Amniotic stem cell (primary cell): ENCODE data around the gene SMAD1.
"Not testable (repeated sequence)": the region's sequence is repeated elsewhere in the genome, so short reads cannot be mapped to it uniquely, and the experiment has no call there.

ENCODE experiments used
- DNase-seq: peaks from one replicate; lab custom pipeline; 2025; lab: John Stamatoyannopoulos, UW

The SMAD1 gene

DNA sequence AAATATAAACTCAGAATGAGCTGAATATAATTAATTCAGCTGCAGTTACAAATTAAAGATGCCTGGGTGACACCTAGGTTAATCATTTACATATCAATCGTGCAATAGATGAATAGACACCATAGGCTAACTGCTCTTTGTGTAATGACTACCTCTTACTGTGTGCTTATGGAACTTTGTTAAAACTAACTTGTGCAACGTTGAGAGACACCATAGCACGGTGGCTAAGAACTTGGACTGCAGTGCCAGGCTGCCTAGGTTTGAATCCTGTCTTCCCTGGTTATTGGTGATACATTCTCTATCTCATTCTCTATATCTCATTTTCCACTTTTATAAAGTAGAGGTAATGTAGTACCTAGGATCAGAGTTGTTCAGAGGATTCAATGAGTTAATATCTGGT lies 46.9 kb downstream of the SMAD1 start:
- no peak for DNase-seq

DNA sequence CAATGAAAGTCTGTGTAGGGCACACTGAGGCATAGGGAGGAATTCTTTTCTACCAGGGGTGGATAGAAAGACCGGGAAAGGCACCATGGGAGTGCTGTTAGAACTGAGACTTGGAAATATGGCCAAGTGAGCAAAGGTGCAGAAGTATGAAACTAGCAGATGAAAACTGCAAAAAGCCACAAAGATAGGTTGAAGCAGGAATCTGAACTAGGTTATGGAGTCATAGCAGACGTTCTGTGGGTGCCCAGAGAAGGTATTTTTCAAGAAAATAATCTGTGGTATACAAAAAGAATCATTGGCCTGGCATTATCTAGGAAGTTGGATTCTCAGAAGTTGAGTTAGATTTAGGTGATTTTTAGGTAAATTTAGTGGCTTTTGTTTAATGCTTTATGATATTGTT lies 48.5 kb downstream of the SMAD1 start:
- no peak for DNase-seq

DNA sequence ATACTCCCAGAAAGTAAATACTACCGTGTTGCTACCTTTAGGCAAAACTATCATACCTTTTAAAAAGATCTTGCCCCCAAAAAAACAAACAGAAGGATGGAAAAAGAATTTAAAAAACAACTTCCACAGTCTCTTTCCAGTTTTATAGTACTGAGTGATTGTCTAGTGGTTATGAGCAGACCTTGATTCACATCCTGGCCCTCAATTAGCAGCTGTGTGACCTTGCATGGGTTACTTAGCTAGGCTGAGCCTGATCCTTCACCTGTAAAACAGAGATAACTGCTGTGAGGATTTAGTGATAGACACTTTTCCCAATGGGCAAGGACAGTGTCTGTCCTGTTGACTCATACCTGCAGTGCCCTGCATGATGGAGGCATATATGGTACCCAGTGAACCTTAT lies 49.0 kb downstream of the SMAD1 start:
- no peak for DNase-seq

DNA sequence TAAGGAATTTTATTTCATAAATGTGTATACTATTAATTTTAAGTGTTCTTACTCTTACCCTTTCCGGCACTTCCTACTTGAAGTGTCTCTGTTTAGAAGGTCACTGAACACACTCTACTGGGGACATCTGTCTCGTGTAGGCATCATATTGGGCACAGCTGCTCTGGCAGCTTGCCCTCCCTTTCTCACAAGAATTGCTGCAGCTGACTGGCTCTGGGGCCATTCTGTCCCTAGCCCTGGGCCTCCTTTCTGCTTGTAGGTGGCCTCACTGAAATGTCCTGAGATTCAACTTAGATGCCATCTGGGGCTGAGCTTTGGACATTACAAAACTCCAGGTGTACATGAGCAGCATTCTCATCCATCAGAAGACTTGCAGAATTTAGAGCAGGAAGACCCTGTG lies 49.6 kb downstream of the SMAD1 start:
- no peak for DNase-seq

DNA sequence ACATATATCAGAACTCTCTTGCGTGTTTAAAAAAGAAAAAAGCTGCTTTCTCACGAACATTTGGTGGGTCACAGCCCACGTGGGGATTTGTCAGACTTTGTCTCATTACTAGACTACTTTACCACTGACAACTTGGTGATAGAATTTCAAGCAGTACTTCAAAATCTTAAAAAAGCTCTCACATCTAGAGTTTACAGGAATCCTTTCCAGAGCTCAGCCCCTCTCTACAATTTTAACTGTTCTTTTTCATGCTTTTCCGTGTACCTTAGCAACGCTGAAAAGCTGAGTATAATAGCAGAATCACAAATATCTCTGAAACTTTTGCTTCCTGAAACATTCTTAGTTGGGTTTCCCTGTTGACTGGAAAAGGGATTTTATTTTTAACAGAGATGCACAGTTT lies 50.2 kb downstream of the SMAD1 start:
- no peak for DNase-seq

DNA sequence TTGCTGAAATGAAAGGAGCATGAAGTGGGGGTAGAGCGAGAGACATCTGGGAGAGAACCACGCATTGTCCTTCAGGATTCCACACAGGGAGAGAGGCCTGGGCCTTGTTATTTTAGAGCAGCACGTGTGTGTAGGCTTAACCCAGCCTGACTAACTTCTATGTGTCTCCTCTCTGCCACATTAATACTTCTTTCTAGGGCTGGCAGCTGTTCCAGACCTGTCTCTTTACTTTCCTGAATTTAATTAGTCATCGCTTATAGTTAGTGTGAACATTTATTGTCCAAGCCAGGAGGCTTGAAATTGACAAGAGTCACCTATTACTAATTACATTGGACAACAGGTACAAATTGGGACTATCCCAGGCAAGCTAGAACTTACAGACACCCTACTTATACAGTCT lies 51.3 kb downstream of the SMAD1 start:
- no peak for DNase-seq

DNA sequence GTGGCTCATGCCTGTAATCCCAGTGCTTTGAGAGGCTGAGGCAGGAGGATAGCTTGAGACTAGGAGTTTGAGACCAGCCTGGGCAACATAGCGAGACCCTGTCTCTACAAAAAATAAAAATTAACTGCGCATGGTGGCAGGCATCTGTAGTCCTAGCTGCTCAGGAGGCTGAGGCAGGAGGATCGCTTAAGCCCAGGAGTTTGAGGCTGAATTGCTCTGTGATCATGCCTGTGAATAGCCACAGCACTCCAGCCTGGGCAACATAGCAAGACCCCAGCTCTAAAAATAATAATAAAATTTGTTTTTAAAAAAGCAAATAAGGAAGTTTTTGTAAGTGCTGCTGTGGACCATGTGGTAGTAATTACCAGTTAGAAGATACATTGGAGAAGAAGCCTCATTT lies 51.8 kb downstream of the SMAD1 start:
- not testable (repeated sequence) for DNase-seq

DNA sequence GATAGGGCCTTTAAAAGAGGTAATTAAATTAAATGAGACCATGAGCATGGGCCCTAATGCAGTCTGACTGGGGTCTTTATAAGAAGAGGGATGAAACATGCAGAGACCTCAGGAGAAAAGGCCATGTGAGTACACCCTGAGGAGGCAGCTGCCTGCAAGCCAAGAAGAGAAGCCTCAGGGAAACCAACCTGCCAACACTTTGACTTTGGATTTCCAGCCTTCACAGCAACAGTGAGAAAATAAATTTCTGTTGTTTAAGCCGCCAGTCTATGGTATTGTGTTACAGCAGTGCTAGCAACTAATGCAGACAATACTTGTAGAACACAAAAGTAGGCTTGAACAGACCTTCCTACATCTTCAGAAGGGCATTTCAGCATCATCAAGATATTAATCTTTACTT lies 52.3 kb downstream of the SMAD1 start:
- no peak for DNase-seq

DNA sequence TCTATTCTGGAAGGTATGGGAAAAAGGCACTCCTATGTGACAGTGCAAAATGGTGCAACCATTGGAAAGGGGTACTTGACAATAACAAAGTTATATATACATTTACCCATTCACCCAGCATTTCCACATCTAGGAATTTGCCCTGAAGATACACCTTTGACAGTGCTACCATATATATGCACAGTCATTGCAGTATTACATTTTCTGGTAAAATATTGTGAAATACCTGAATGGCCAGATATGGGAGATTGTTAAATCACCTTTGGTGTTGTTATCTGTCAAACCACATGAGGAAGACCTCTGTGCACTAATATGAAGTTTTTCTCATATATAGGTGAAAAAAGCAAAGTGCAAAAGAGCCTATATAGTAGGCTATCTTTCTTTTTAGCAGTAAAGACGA lies 53.5 kb downstream of the SMAD1 start:
- no peak for DNase-seq

DNA sequence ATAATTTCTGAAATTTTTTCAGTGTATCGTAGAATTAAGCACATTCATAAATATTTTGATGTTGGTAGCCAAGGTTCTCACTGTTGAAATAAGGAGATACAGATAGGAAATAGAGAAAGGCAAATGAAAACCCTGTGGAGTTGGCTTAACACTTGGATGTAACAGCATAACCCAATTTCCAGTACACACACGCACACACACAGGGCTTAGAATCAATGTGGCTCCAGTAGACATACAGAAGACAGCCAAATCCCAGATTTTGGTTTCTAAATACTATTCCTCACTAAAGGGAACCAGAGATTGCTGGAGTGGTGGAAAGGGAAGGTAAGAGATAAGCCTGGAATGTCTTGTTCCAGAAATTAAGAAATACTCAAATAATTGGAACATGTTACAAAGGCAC lies 54.4 kb downstream of the SMAD1 start:
- no peak for DNase-seq

DNA sequence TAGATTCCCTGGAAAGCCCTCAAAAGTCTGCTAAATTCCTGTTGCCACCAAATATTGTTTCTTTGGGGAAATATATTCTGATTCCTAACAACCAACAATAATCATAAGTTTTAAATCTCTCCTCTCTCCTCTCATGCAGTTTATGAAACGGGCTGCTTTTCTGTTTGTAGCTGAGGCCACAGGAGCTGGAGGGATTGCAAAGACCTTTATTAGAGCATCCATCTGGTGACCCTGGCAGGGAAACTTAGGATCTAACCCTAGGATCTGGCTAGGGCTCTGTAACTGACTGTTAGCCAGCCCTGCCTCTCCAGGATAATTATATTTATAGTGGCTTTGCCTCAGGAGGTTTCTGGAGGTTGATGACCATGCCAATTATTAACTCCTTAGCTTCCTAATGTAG lies 56.9 kb downstream of the SMAD1 start:
- DNase-seq, result no peak

DNA sequence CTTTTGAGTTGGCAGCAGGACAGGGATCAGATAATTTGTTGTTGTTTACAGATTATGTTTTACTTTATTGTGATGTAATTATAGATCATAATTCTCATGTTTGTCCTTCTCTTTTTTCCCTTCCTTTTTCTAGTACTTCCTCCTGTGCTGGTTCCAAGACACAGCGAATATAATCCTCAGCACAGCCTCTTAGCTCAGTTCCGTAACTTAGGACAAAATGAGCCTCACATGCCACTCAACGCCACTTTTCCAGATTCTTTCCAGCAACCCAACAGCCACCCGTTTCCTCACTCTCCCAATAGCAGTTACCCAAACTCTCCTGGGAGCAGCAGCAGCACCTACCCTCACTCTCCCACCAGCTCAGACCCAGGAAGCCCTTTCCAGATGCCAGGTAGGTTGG lies 58.0 kb downstream of the SMAD1 start:
- DNase-seq, result no peak

DNA sequence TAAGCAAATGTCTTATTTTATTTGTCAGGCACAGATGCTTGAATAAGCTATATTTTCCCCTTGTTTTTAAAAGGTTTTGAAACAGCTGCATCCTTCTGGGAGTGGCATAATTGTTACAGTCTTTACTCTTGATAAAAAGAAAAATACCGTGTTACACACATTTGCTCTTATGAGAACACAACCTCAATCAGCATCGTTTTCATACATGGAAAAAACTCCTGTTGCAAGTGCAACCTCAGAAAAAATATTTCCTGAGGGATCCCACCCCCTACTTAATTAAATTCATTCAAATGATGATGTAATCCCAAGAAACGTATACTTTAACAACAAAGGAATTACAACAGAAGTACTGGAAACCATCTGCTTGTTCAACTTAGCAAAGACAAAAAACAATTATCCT lies 58.6 kb downstream of the SMAD1 start:
- no peak for DNase-seq

DNA sequence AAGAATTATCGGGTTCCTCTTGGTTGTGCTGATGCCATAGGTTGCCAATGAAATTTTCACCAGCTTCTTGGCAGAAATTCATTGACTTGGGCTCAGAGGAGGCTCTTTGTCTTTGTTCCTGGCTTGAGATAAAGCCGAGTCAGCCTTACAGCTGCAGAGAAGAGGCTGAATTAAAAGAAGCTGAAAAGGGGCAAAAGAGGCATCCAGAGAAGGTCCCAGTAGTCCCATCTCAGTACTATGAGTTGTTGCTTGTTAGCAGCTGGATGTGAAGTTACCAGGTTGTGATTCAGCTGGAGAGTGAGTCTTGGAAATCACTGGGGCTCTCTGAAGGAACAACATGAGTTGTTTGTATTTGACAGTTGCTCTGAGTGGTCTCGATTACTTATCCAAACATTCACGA lies 59.7 kb downstream of the SMAD1 start:
- DNase-seq, result no peak

DNA sequence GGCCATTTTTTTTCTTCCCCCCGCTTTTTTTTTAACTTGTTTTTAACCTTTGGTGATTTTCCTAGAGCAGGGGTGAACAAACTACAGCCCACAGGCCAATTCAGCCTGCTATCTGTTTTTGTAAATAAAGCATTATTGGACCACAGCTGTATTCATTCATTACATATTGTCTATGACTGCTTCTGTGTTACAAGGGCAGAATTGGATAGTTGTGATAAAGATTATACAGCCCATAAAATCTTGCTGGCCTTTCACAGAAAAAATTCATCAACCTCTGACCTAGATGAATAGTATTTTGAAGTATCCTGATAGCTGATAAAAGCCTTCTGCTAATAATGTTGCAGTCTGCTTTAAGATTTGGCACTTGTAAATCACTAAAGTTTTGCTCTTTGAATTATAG lies 63.4 kb downstream of the SMAD1 start:
- DNase-seq, result no peak

DNA sequence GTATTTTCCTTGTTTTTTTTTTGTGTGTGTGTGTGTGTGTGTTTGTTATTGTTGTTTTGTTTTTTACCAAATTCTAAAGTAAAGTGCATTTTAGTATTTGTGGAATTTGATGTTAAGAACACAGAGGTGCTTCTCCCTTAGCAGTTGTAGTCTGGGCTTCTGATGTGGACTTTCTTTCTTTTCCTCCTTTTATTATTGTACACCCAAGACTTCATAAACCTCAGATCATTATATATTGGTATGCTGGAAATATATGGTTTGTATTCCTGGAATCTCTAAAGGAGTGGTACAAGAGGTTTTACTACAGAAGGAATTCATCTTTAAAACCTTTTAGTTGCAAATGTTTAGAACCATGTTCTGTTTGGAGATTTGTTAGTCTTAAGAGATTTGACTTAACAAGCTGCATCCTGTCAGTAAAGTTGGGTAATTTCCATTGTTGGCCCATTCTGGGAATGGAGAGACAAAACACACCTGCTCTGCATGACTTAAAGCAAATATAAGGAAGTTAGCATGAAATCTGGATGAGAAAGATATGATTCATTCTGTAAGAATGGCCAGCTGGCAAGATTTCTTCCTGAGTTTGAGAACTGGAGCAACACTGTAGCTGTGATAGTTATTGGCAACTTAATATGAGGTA lies 64.0 kb downstream of the SMAD1 start:
- peak; percentile 33 for DNase-seq

DNA sequence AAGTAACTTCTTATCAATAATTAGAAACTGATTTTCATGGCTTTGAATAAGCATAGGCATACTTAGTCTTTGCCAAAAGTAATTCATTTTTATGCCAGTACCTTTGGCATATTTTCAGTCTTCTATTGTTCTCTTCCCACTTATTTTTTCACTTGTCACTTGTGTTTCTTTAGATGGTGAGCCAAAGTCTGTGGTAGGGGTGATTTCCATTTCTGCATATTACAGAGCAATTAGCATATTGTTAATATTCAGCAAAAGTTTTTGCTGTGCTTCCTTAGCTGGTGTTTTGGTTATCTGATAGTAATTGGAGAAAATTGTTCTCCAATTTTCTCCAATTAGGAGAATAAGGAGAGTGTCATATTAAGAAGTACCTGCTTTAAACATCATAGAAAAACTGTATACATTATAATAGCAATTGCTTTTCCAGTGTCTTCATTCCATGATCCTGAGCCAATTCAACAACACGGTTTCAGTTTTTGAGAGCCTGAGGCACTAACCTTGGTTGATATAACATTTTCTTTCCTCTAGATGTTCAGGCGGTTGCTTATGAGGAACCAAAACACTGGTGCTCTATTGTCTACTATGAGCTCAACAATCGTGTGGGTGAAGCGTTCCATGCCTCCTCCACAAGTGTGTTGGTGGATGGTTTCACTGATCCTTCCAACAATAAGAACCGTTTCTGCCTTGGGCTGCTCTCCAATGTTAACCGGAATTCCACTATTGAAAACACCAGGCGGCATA lies 64.7 kb downstream of the SMAD1 start:
- DNase-seq, result no peak

DNA sequence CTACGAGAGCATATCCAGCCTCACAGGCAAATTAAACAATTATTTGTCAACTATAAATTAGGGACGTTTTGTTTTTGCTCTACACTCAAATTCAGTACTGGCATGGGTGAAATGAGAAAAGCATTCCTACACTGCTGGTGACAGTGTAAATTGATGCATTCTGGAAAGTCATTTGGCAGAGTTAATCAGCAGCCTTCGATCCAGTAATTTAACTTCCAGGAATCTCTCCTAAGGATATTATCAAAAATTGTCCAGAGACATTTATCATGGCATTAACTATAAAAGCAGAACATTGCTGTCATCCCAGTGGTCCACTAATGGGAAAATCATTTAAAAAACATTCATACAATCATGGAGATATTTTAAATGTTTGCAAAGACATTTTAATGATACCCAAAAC lies 70.0 kb downstream of the SMAD1 start:
- DNase-seq, result no peak

DNA sequence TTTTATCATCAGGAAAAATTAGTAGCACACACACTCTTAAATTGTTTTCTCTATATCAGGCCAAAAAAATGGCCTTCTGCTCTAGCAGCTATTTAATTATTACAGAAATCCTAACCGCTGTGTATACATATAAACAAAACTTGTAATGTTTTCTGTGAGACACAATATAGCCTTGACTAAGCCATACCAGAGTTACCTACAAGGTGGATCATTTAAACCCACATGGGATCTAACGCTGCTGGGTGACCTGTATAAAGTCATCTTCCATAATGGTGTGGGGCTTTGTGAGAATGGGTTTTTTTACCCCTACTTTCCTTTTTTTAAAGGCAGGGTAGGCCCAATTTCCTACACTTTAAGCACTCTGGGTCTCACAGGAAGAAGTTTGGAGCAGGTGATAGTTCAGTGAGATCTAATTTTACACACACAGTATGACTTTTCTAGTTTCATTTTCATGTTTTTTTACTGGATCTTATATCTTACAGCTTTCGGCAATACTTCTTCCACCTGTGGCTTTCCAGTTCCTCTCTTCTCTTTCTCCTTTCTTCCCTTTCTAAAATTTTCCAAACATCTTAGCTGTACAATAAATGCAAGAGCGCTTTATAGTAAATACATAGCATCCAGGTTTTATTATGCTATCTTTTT lies 70.6 kb downstream of the SMAD1 start:
- no peak for DNase-seq

DNA sequence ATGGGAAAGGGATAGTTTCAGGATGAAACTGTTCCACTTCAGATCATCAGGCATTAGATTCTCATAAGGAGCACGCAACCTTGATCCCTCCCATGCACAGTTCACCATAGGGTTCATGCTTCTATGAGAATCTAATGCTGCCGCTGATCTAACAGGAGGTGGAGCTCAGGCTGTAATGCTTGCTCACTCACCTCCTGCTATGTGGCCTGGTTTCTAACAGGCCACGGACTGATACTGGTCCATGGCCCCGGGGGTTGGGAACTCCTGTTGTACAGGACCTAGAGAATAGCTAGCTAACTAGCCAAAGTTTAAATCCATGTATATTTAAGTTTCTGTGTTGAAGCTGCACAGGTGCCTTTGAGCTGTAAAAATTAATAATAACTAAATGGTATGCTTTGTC lies 71.7 kb downstream of the SMAD1 start:
- no peak for DNase-seq

DNA sequence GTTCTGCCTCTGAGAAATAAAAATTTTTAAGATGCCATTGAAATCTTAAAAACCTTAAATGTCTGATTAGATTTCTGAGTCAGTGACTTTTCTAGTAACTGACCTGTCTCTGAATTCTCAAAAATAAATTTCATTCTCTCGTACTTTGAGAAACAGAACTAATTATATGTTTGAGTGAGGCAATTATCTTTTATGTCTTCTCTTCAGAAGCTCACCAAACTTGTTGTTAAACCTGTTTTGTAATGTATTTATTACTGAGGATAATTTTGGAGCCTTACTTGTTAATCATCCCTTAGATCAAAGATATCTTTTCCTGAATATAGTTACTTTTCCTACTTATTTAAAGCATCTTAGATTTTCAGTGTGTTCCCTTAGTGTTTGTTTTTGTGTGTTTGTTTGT lies 73.0 kb downstream of the SMAD1 start:
- DNase-seq, result no peak

DNA sequence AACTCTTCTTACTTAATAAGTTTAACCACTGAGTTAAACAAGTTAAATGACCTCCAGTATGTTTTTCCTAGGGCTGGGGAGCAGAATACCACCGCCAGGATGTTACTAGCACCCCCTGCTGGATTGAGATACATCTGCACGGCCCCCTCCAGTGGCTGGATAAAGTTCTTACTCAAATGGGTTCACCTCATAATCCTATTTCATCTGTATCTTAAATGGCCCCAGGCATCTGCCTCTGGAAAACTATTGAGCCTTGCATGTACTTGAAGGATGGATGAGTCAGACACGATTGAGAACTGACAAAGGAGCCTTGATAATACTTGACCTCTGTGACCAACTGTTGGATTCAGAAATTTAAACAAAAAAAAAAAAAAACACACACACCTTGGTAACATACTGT lies 76.1 kb downstream of the SMAD1 start:
- peak; percentile 42 for DNase-seq

DNA sequence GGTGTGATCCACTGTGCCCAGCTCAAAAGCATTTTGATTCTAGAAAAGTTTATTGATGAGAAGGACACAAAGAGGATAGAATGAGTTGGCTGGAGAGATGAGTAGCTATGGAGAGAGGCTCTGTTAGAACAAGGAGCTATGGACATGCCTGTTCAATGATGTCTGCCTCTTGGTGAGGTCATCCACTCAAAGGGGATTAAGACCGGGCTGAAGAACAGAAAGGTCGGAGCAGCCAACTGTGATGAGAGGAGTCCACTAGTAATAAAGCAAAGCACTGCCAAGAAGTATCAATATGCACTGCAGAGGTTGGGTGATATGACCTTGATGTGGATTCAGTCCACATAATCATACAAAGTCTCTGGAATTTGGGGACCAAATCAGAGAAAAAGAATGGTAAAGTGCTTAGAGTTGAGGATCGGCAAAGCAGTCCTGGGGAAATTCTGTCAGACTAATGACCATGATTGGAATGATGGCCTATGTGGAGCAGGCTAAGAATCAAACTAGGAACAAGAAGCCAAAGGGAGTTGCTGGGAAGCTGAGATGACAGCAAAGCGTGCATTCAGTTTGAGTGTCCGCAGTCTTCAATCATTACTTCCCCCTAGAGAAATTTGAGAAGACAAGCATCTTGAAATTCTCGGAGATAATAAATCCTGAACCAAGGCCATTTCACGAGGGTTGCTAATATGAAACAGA lies 81.8 kb downstream of the SMAD1 start:
- DNase-seq, result no peak
